NB4 (cell line): ENCODE data around the gene PIAS1.

Experiments
- CTCF ChIP-seq: IDR thresholded peaks from one replicate; pipeline ENCODE4 v1.5.1; 2012; ENCODE audit warnings: low read depth, low read length
- POLR2A ChIP-seq: IDR thresholded peaks from 2 replicates; pipeline ENCODE4 v1.6.1; 2011; ENCODE audit warnings: mild to moderate bottlenecking; ENCODE audit not compliant: insufficient read length; ENCODE audit errors: extremely low read depth

- TF ChIP-seq CTCF, result no peak
- TF ChIP-seq POLR2A, result no peak
Measured at GRCh38 chr15:68224108-68224507, 170.0 kb downstream of the PIAS1 start.
